Adrenal gland (tissue), 5 donors: ENCODE data around the gene PPIP5K1.

Experiments used
- POLR2A ChIP-seq, 2 donors: fragments of 450-650 bp; IDR thresholded peaks; one replicate each; pipeline ENCODE4 v1.6.1; 2017; ENCODE audit warnings: antibody characterized with exemption in 2 of 2, mild to moderate bottlenecking in 2 of 2, moderate library complexity in 1 of 2
- TF ChIP-seq, protein P1 (sequence below), 6 experiments: fragments of 450-650 bp in 4 of 6; fragments of 200-600 bp in 2 of 6; sonication (generic) in 1 of 6; IDR thresholded peaks; 1 replicate in 5 of 6; 2 replicates in 1 of 6; pipeline versions ENCODE4 v1.5.1 to v1.8.0; 2016 to 2021; ENCODE audit warnings: antibody characterized with exemption in 6 of 6, mild to moderate bottlenecking in 2 of 6, moderate library complexity in 1 of 6
- donor health status: DM: no; HTN: no; CAD: no.

DNA sequence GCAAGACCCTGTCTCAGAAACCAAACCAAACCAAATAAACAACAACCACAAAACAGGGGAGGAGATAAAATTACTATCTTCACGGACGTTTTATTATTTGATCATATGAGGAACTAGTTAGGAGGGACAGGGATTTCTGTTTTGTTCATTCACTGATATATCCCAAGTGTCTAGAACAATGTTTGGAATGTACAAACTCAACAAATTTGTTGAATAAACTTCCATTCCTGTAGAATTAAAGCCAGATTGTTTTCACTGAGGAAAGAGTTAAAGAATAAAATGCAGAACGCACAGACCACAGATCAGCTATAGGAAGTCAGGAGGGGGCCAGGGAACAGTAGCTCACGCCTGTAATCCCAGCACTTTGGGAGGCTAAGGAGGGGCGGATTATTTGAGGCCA lies 35.1 kb upstream of the PPIP5K1 start:
- TF ChIP-seq, protein P1, sequence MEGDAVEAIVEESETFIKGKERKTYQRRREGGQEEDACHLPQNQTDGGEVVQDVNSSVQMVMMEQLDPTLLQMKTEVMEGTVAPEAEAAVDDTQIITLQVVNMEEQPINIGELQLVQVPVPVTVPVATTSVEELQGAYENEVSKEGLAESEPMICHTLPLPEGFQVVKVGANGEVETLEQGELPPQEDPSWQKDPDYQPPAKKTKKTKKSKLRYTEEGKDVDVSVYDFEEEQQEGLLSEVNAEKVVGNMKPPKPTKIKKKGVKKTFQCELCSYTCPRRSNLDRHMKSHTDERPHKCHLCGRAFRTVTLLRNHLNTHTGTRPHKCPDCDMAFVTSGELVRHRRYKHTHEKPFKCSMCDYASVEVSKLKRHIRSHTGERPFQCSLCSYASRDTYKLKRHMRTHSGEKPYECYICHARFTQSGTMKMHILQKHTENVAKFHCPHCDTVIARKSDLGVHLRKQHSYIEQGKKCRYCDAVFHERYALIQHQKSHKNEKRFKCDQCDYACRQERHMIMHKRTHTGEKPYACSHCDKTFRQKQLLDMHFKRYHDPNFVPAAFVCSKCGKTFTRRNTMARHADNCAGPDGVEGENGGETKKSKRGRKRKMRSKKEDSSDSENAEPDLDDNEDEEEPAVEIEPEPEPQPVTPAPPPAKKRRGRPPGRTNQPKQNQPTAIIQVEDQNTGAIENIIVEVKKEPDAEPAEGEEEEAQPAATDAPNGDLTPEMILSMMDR (IDR thresholded peaks at IDR 0.05), result no peak
- TF ChIP-seq POLR2A (IDR thresholded peaks at IDR 0.05), result no peak
